Hepatocyte (in vitro differentiated cells): ENCODE results near the gene TEC.
"Not testable (repeated sequence)": the region's sequence is repeated elsewhere in the genome, so short reads cannot be mapped to it uniquely, and the experiment has no call there.

ENCODE experiments used
- CTCF ChIP-seq: fragments of 200-600 bp; sonication (generic); IDR thresholded peaks from 2 replicates; pipeline ENCODE4 v1.5.1; 2016; ENCODE audit warnings: antibody characterized with exemption, mild to moderate bottlenecking; ENCODE audit not compliant: poor library complexity
- EZH2 ChIP-seq: fragments of 200-600 bp; sonication (generic); IDR thresholded peaks from 2 replicates; pipeline ENCODE4 v1.6.1; 2016; ENCODE audit warnings: antibody characterized with exemption, mild to moderate bottlenecking, borderline replicate concordance
- EZH2phosphoT487 ChIP-seq: fragments of 200-600 bp; sonication (generic); IDR thresholded peaks from one replicate; pipeline ENCODE4 v1.6.1; 2018; ENCODE audit warnings: antibody characterized with exemption, mild to moderate bottlenecking, low read depth, moderate library complexity; ENCODE audit not compliant: unreplicated experiment, severe bottlenecking

GRCh38 chr4:48314746-48315145 lies 45.1 kb upstream of the TEC start:
- not testable (repeated sequence) for TF ChIP-seq CTCF, EZH2, EZH2phosphoT487
